CD14-positive monocyte (primary cell): ENCODE results near the gene SPRED3. TPM values are rescaled to one million over a fixed set of nuclear protein-coding genes. Genes with fewer than 3 reads are reported as not detected.

Experiments used
- DNase-seq, 3 donors: peaks; one replicate each; pipeline ENCODE4 v3.0.0-alpha.2; 2011 to 2022
- H2AFZ ChIP-seq: 2 replicates; pipeline ENCODE4 v1.6.0; 2012; ENCODE audit warnings: mild to moderate bottlenecking, low read depth, low read length, inconsistent platforms; ENCODE audit not compliant: insufficient read depth, poor library complexity, severe bottlenecking
- H3K27ac ChIP-seq, 2 donors: 1 replicate in 1 of 2; 2 replicates in 1 of 2; pipeline ENCODE4 v1.5.1; 2012 to 2013; ENCODE audit warnings: low read length in 2 of 2, control low read depth in 1 of 2, inconsistent platforms in 1 of 2, low read depth in 1 of 2, mild to moderate bottlenecking in 1 of 2
- H3K27me3 ChIP-seq, 2 donors: one replicate each; pipeline versions ENCODE4 v1.6.0 to v1.6.1; 2011 to 2013; ENCODE audit warnings: low read length in 2 of 2; ENCODE audit not compliant: control insufficient read depth in 2 of 2, insufficient read depth in 2 of 2
- H3K36me3 ChIP-seq, 2 donors: replicated peaks in 1 of 2; 1 replicate in 1 of 2; 2 replicates in 1 of 2; pipeline versions ENCODE4 v1.5.1 to v1.6.1; 2012 to 2013; ENCODE audit warnings: low read length in 2 of 2, control low read depth in 1 of 2, inconsistent platforms in 1 of 2, mild to moderate bottlenecking in 1 of 2; ENCODE audit not compliant: insufficient read depth in 2 of 2, control insufficient read depth in 1 of 2
- H3K4me1 ChIP-seq, 2 donors: 1 replicate in 1 of 2; 2 replicates in 1 of 2; pipeline versions ENCODE4 v1.5.1 to v1.6.1; 2012 to 2013; ENCODE audit warnings: low read length in 2 of 2, control low read depth in 1 of 2, inconsistent platforms in 1 of 2, mild to moderate bottlenecking in 1 of 2, moderate library complexity in 1 of 2; ENCODE audit not compliant: insufficient read depth in 2 of 2, control insufficient read depth in 1 of 2
- H3K4me2 ChIP-seq: replicated peaks from 2 replicates; pipeline ENCODE3; 2012; ENCODE audit warnings: low read length, moderate library complexity, mild to moderate bottlenecking; ENCODE audit not compliant: poor library complexity, severe bottlenecking; ENCODE audit errors: extremely low read depth
- H3K4me3 ChIP-seq, 3 experiments: fragments of 200-600 bp in 1 of 3; sonication (generic) in 1 of 3; replicated peaks in 1 of 3; 1 replicate in 2 of 3; 2 replicates in 1 of 3; pipeline ENCODE4 v1.5.1; 2011 to 2013; ENCODE audit warnings: low read length in 3 of 3, mild to moderate bottlenecking in 3 of 3, control low read depth in 2 of 3, low read depth in 2 of 3, inconsistent platforms in 1 of 3, moderate library complexity in 1 of 3
- H3K79me2 ChIP-seq: 2 replicates; pipeline ENCODE4 v1.6.0; 2012; ENCODE audit warnings: mild to moderate bottlenecking, control low read depth, inconsistent platforms, low read length, moderate library complexity; ENCODE audit not compliant: insufficient read depth
- H3K9ac ChIP-seq: 2 replicates; pipeline ENCODE4 v1.6.0; 2017; ENCODE audit warnings: low read length, mild to moderate bottlenecking; ENCODE audit not compliant: insufficient read depth, poor library complexity, severe bottlenecking
- H3K9me3 ChIP-seq, 2 donors: replicated peaks in 1 of 2; 1 replicate in 1 of 2; 2 replicates in 1 of 2; pipeline versions ENCODE4 v1.5.1 to v1.6.1; 2012 to 2013; ENCODE audit warnings: low read length in 2 of 2, control low read depth in 1 of 2; ENCODE audit not compliant: control insufficient read depth in 1 of 2, insufficient read depth in 1 of 2
- H4K20me1 ChIP-seq: 2 replicates; pipeline ENCODE4 v1.6.0; 2012; ENCODE audit warnings: mild to moderate bottlenecking, low read length, control low read depth, moderate library complexity; ENCODE audit not compliant: insufficient read depth
- H3K27ac Mint-ChIP-seq, 7 donors: one replicate each; pipeline ENCODE4 v1.8.0; 2020; ENCODE audit warnings: mild to moderate bottlenecking in 7 of 7, mixed read lengths in 7 of 7, moderate library complexity in 6 of 7, inconsistent platforms in 2 of 7
- H3K27me3 Mint-ChIP-seq, 3 donors: one replicate each; pipeline ENCODE4 v1.8.0; 2021 to 2022; ENCODE audit warnings: low read depth in 3 of 3, mild to moderate bottlenecking in 3 of 3, mixed read lengths in 3 of 3, moderate library complexity in 3 of 3, inconsistent platforms in 1 of 3
- H3K36me3 Mint-ChIP-seq, 2 donors: one replicate each; pipeline ENCODE4 v1.8.0; 2020; ENCODE audit warnings: mixed read lengths in 2 of 2, inconsistent platforms in 1 of 2, mild to moderate bottlenecking in 1 of 2
- H3K4me1 Mint-ChIP-seq: one replicate; pipeline ENCODE4 v1.8.0; 2020; ENCODE audit warnings: mild to moderate bottlenecking, mixed read lengths
- H3K4me3 Mint-ChIP-seq, 2 donors: one replicate each; pipeline ENCODE4 v1.8.0; 2020; ENCODE audit warnings: mild to moderate bottlenecking in 2 of 2, mixed read lengths in 2 of 2, moderate library complexity in 1 of 2
- H3K9me3 Mint-ChIP-seq, 7 donors: one replicate each; pipeline ENCODE4 v1.8.0; 2020 to 2022; ENCODE audit warnings: mixed read lengths in 7 of 7, mild to moderate bottlenecking in 6 of 7, moderate library complexity in 6 of 7, inconsistent platforms in 2 of 7
- WGBS: methylation state at CpG from one replicate; pipeline ENCODE4 v1.1.5; 2013; ENCODE audit warnings: missing lambda C conversion rate; ENCODE audit not compliant: insufficient coverage; 5-methylcytosine and 5-hydroxymethylcytosine counted together
- intact Hi-C, 2 donors: fragments of 100-400 bp; cut with micrococcal nuclease; formaldehyde crosslinking; loops; one replicate each; pipeline versions ENCODE4 v1.15.0 to v1.15.1; 2023
- polyA plus RNA-seq, 3 donors: library from polyadenylated mRNA; depleted of rRNA in 1 of 3; unstranded in 2 of 3; stranded (reverse) in 1 of 3; fragments of 300-500 nt in 2 of 3; fragments of >200 nt in 1 of 3; fragmentation: Illumina TruSeq in 2 of 3; gene quantifications; 1 replicate in 2 of 3; 2 replicates in 1 of 3; pipeline ENCODE4 v1.2.3, GENCODE V29; 2012 to 2021
- TF ChIP-seq, protein P1 (sequence below): fragments of 200-600 bp; IDR thresholded peaks from one replicate; pipeline ENCODE4 v1.8.0; 2022; ENCODE audit warnings: antibody characterized with exemption, mild to moderate bottlenecking

Gene SPRED3
- polyA plus RNA-seq, 3 donors, result 0.33 TPM; not detected in 2

DNA sequence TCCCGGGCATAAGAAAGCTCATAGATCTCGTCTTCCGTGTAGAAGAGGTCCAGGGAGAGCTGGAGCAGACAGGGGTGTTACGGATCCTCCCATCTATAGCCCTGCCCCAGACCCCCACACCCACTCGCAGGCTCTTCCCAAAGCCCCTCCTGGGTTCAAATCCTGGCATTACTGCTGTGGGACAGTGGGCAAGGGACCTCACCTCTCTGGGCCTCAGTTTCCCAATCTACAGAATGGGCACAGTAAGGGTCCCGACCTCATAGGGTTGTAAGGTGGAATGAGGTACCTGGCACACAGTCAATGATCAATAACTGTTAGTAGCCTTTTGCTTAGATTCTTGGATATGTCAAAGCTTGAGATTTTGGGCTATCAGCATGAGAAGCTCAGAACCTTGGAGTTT lies 24.9 kb downstream of the SPRED3 start:
- H3K9me3 ChIP-seq, result no peaks in the 10 kb centered on the region
- H3K36me3 ChIP-seq, result peaks cover 67 to 84% of the 10 kb centered on the region in 2 donors
- no peak overlapping the region for H3K4me2 ChIP-seq
- DNase-seq, result no peak
- whole genome bisulfite sequencing, result 83% methylated on average over 1 of the region's 6 CpGs
- no peaks in the 10 kb centered on the region for H3K27me3 ChIP-seq
- no peak overlapping the region for H3K4me3 ChIP-seq
- H3K36me3 Mint-ChIP-seq, result peaks cover 66 to 84% of the 10 kb centered on the region in 2 donors
- no peak overlapping the region for H3K4me3 Mint-ChIP-seq
- peaks cover 37% of the 10 kb centered on the region for H4K20me1 ChIP-seq
- peaks cover 4% of the 10 kb centered on the region for H3K79me2 ChIP-seq
- H3K4me1 Mint-ChIP-seq, result peaks cover 29% of the 10 kb centered on the region
- H3K27me3 Mint-ChIP-seq, result peaks cover 0 to 3% (median 0%) of the 10 kb centered on the region in 3 donors
- intact Hi-C loops, result no loop called here
- TF ChIP-seq, protein P1, sequence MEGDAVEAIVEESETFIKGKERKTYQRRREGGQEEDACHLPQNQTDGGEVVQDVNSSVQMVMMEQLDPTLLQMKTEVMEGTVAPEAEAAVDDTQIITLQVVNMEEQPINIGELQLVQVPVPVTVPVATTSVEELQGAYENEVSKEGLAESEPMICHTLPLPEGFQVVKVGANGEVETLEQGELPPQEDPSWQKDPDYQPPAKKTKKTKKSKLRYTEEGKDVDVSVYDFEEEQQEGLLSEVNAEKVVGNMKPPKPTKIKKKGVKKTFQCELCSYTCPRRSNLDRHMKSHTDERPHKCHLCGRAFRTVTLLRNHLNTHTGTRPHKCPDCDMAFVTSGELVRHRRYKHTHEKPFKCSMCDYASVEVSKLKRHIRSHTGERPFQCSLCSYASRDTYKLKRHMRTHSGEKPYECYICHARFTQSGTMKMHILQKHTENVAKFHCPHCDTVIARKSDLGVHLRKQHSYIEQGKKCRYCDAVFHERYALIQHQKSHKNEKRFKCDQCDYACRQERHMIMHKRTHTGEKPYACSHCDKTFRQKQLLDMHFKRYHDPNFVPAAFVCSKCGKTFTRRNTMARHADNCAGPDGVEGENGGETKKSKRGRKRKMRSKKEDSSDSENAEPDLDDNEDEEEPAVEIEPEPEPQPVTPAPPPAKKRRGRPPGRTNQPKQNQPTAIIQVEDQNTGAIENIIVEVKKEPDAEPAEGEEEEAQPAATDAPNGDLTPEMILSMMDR, result no peak
- peaks cover 0 to 6% (median 0%) of the 10 kb centered on the region in 7 donors for H3K9me3 Mint-ChIP-seq
- no peak overlapping the region for H2AFZ ChIP-seq
- H3K4me1 ChIP-seq, result peaks cover 17 to 26% of the 10 kb centered on the region in 2 donors
- no peak overlapping the region for H3K9ac ChIP-seq
- H3K27ac Mint-ChIP-seq, result no peak overlapping the region
- H3K27ac ChIP-seq, result no peak overlapping the region

DNA sequence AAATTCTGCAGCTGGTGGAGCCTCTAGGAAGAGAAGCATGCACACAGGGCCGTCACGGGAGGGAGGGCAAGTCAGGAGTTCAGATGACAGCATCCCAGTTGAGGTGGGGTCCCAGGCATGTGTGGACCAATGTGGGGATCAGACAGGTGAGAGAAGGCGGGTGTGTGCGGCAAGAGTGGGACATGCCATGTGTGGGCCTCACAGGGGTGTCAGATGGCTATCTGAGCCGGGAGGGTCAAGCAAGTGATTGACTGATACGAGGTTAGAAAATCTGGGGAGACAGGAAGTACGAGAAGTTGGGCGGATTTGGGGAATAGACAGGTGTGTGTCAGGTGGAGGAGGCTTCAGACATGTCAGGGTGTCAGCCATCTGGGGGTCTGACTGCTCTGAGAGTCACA lies 28.6 kb downstream of the SPRED3 start:
- peak overlapping the region in 1 of 3 experiments; percentile 83 for H3K4me3 ChIP-seq
- no peak overlapping the region for H2AFZ ChIP-seq
- peak overlapping the region; percentile 93 to 99 (median 99) for H3K27ac Mint-ChIP-seq
- H3K27me3 Mint-ChIP-seq, result peaks cover 0 to 3% (median 0%) of the 10 kb centered on the region in 3 donors
- H3K79me2 ChIP-seq, result peaks cover 9% of the 10 kb centered on the region
- peaks cover 15 to 21% of the 10 kb centered on the region in 2 donors for H3K4me1 ChIP-seq
- H3K9me3 ChIP-seq, result no peaks in the 10 kb centered on the region
- peaks cover 13% of the 10 kb centered on the region for H4K20me1 ChIP-seq
- H3K27ac ChIP-seq, result peak overlapping the region; percentile 86 to 92
- H3K4me2 ChIP-seq, result peak overlapping the region; percentile 84
- peaks cover 62 to 75% of the 10 kb centered on the region in 2 donors for H3K36me3 Mint-ChIP-seq
- peaks cover 27% of the 10 kb centered on the region for H3K4me1 Mint-ChIP-seq
- H3K36me3 ChIP-seq, result peaks cover 58 to 83% of the 10 kb centered on the region in 2 donors
- H3K9ac ChIP-seq, result peak overlapping the region; percentile 53
- peak overlapping the region in 1 of 2 donors; percentile 96 for H3K4me3 Mint-ChIP-seq
- DNase-seq, result no peak
- 86% methylated on average over 7 of the region's 8 CpGs for WGBS
- intact Hi-C loops, result loop anchor here in 1 of 2 donors (5.0 kb wide), 1 partner anchor 200 kb away; the partner anchor contains the start of genes EIF3K and MAP4K1
- H3K27me3 ChIP-seq, result no peaks in the 10 kb centered on the region
- peaks cover 0 to 2% (median 0%) of the 10 kb centered on the region in 7 donors for H3K9me3 Mint-ChIP-seq
- TF ChIP-seq, protein P1, result no peak
